Gastrocnemius medialis (tissue), 4 donors: Measurements from ENCODE around the gene SF3A1. TPM values are rescaled to one million over a fixed set of nuclear protein-coding genes. Genes with fewer than 3 reads are reported as not detected.

Experiments
- ATAC-seq, 2 donors: fragments of 150-250 bp; one replicate each; pipeline ENCODE4 v1.9.1; 2016
- DNase-seq, 2 donors: peaks; one replicate each; pipeline ENCODE4 v3.0.0-alpha.2; 2019
- H3K27ac ChIP-seq, 4 donors: fragments of 200-600 bp; sonication (generic); 1 replicate in 1 of 4; 2 replicates in 3 of 4; pipeline ENCODE4 v1.5.1; 2016 to 2018; ENCODE audit warnings: mild to moderate bottlenecking in 2 of 4, moderate library complexity in 1 of 4
- H3K27me3 ChIP-seq, 3 donors: fragments of 200-600 bp; sonication (generic) in 2 of 3; 1 replicate in 1 of 3; 2 replicates in 2 of 3; pipeline versions ENCODE4 v1.5.1 to v1.6.0; 2016 to 2019; ENCODE audit warnings: mild to moderate bottlenecking in 1 of 3, moderate library complexity in 1 of 3
- H3K36me3 ChIP-seq, 2 donors: fragments of 200-600 bp; sonication (generic) in 1 of 2; one replicate each; pipeline ENCODE4 v1.5.1; 2017 to 2018
- H3K4me1 ChIP-seq, 2 donors: fragments of 200-600 bp; sonication (generic) in 1 of 2; one replicate each; pipeline ENCODE4 v1.5.1; 2016 to 2017; ENCODE audit warnings: mild to moderate bottlenecking in 2 of 2
- H3K4me3 ChIP-seq, 4 donors: fragments of 200-600 bp; sonication (generic) in 3 of 4; 1 replicate in 1 of 4; 2 replicates in 3 of 4; pipeline ENCODE4 v1.5.1; 2016 to 2019; ENCODE audit warnings: mild to moderate bottlenecking in 2 of 4
- H3K9me3 ChIP-seq, 3 donors: fragments of 200-600 bp; sonication (generic) in 2 of 3; 1 replicate in 1 of 3; 2 replicates in 2 of 3; pipeline ENCODE4 v1.5.1; 2016 to 2019
- POLR2A ChIP-seq, 2 donors: fragments of 450-650 bp; IDR thresholded peaks; one replicate each; pipeline ENCODE4 v1.6.1; 2017; ENCODE audit warnings: antibody characterized with exemption in 2 of 2, mild to moderate bottlenecking in 2 of 2, moderate library complexity in 2 of 2
- in situ Hi-C, 4 donors: fragments of 200-750 bp; cut with MboI; loops; one replicate each; pipeline versions ENCODE4 v1.15.0 to v1.8.0; 2017; ENCODE audit warnings: low sequenced_read_pairs in 4 of 4
- intact Hi-C: fragments of 100-400 bp; cut with DNase I; formaldehyde crosslinking; loops from one replicate; pipeline ENCODE4 v1.15.1; 2023; ENCODE audit warnings: low total_unique reads
- total RNA-seq, 4 donors: library from RNA; depleted of rRNA; stranded (reverse); fragments of >200 nt; gene quantifications; one replicate each; pipeline versions ENCODE4 v1.1.0 to v1.2.3, GENCODE V29; 2016
- TF ChIP-seq, protein P1 (sequence below), 5 experiments: fragments of 450-650 bp in 3 of 5; fragments of 200-600 bp in 2 of 5; sonication (generic) in 2 of 5; IDR thresholded peaks in 4 of 5; conservative IDR thresholded peaks in 1 of 5; 1 replicate in 4 of 5; 2 replicates in 1 of 5; pipeline ENCODE4 v1.5.1; 2016 to 2019; ENCODE audit warnings: antibody characterized with exemption in 5 of 5, mild to moderate bottlenecking in 3 of 5, moderate library complexity in 3 of 5

Gene SF3A1
- total RNA-seq, 4 donors from 2014 or later, result 36.0 to 145 (median 94.5) TPM

DNA sequence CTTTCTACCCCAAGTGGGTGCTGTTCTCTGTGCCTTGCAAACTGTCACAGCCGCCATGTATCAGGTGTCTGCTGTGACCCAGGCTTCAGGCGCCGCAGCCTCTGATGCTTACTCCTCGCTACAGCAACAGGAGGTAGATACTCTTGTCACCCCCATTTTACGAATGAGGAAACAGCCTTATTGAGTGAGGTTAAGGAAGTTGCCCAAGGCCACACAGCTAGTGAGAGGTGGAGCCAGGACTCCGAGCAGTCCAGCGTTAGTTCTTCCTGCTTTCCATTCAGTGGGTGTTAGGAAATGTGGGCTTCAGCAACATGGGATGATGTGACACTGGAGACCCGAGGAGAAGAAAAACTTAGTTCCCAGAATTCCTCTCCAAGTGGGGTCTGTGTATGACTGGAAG lies 16.2 kb upstream of the SF3A1 start:
- TF ChIP-seq, protein P1, sequence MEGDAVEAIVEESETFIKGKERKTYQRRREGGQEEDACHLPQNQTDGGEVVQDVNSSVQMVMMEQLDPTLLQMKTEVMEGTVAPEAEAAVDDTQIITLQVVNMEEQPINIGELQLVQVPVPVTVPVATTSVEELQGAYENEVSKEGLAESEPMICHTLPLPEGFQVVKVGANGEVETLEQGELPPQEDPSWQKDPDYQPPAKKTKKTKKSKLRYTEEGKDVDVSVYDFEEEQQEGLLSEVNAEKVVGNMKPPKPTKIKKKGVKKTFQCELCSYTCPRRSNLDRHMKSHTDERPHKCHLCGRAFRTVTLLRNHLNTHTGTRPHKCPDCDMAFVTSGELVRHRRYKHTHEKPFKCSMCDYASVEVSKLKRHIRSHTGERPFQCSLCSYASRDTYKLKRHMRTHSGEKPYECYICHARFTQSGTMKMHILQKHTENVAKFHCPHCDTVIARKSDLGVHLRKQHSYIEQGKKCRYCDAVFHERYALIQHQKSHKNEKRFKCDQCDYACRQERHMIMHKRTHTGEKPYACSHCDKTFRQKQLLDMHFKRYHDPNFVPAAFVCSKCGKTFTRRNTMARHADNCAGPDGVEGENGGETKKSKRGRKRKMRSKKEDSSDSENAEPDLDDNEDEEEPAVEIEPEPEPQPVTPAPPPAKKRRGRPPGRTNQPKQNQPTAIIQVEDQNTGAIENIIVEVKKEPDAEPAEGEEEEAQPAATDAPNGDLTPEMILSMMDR (IDR thresholded peaks at IDR 0.05 in 4 of 5, conservative IDR thresholded peaks at IDR 0.05 in 1 of 5), result no peak
- no peak for TF ChIP-seq POLR2A (IDR thresholded peaks at IDR 0.05)
- Histone ChIP-seq H3K27me3 (no peaks in the 10 kb centered on the region), H3K4me1 (no peaks in the 10 kb centered on the region), H3K36me3 (peaks cover 0 to 9% of the 10 kb centered on the region in 2 donors), H3K4me3 (no peak overlapping the region), H3K27ac (no peak overlapping the region), H3K9me3 (no peaks in the 10 kb centered on the region)
- ATAC-seq (no peak), DNase-seq (no peak)
- intact Hi-C loops, result no loop called here
- in situ Hi-C loops, result no loop called here

DNA sequence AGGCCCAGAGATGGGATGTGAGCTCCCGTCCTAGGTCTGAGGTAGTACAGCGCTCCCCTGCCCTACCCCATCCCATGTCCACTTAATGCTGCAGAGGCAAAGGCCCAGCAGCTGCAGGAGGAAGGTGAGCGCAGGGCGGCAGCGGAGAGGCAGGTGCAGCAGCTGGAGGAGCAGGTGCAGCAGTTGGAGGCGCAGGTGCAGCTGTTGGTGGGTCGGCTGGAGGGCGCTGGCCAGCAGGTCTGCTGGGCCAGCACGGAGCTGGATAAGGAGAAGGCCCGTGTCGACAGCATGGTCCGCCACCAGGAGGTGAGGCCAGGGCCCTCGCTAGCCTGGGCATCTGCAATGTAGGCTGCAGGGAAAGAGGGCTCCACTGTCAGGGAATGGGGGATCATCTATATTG lies 15.3 kb upstream of the SF3A1 start:
- ATAC-seq (no peak), DNase-seq (no peak)
- no peaks in the 10 kb centered on the region for H3K4me1 ChIP-seq
- H3K9me3 ChIP-seq, result no peaks in the 10 kb centered on the region
- in situ Hi-C loops (no loop called here), intact Hi-C loops (no loop called here)
- H3K27ac ChIP-seq, result no peak overlapping the region
- no peaks in the 10 kb centered on the region for H3K27me3 ChIP-seq
- TF ChIP-seq POLR2A (IDR thresholded peaks at IDR 0.05), result no peak
- TF ChIP-seq, protein P1 (IDR thresholded peaks at IDR 0.05 in 4 of 5, conservative IDR thresholded peaks at IDR 0.05 in 1 of 5), result no peak
- H3K4me3 ChIP-seq, result no peak overlapping the region
- no peaks in the 10 kb centered on the region for H3K36me3 ChIP-seq

DNA sequence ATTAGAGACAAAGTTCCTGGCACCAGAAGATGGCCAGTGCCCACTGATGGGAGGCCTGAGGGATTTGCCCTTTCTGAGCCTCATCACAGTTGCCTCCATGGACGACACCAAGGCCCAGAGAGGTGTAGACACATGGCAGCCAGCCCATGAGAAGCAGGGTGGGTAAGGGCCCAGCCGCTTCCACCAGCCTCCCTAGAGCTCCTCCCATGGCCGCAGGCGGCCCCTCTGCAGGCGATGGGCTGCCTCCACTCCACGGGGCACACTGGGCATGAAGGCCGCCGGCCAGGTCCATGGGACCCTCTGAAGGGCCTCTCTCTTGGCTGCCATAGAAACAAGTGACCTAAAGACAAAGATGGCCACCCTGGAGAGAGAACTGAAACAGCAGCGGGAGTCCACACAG lies 14.6 kb upstream of the SF3A1 start:
- TF ChIP-seq POLR2A (IDR thresholded peaks at IDR 0.05), result no peak
- Histone ChIP-seq H3K27me3 (no peaks in the 10 kb centered on the region), H3K4me3 (no peak overlapping the region), H3K9me3 (no peaks in the 10 kb centered on the region), H3K4me1 (no peaks in the 10 kb centered on the region), H3K27ac (no peak overlapping the region), H3K36me3 (no peaks in the 10 kb centered on the region)
- intact Hi-C loops (no loop called here), in situ Hi-C loops (no loop called here)
- DNase-seq (no peak), ATAC-seq (no peak)

DNA sequence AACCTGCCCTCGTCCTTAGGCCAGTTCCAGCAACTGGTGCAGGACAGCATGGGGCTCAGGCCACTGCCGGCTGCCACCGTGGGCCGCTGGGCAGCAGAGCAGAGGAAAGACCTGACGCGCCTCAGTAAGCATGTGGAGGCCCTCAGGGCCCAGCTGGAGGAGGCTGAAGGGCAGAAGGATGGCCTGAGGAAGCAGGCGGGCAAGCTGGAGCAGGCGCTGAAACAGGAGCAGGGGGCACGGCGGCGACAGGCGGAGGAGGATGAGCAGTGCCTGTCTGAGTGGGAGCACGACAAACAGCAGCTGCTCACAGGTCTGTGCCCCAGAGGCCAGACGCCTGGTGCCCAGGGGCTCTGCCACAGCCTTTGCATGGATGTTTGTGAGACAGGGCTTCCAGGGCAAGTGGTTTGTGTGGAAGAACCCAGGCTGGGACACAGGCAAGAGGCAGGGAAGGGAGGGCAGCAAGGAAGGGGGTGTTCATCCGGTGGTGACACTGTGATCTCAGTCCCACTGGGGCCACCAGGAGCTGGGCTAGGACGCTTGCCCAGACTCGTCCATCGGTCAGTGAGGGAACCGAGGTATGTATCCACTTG lies 14.0 kb upstream of the SF3A1 start:
- no peak for DNase-seq
- H3K27ac ChIP-seq, result no peak overlapping the region
- no peaks in the 10 kb centered on the region for H3K4me1 ChIP-seq
- no peaks in the 10 kb centered on the region for H3K27me3 ChIP-seq
- H3K9me3 ChIP-seq, result no peaks in the 10 kb centered on the region
- H3K36me3 ChIP-seq, result no peaks in the 10 kb centered on the region
- intact Hi-C loops (no loop called here), in situ Hi-C loops (no loop called here)
- TF ChIP-seq, protein P1 (IDR thresholded peaks at IDR 0.05 in 4 of 5, conservative IDR thresholded peaks at IDR 0.05 in 1 of 5), result no peak
- TF ChIP-seq POLR2A (IDR thresholded peaks at IDR 0.05), result no peak
- H3K4me3 ChIP-seq, result no peak overlapping the region
- ATAC-seq, result no peak

DNA sequence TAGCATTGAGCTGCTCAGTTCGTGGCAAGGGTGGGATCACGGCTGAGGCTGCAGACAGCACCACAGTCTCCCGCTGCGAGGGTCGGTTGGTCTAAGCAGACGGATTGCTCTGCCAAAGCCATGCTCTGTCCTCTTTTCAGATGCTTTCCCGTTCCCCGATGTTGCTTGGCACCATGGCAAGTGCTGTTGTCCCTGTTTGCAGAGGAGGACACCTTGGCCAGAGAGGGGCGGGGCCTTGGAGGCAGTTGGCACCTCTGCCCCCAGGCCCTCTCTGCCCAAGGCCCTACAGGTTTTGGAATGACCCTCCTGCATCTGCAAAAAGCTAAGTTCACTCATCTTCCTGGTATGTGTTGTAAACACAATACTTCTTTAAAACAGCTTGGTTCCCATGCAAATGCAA lies 11.7 kb upstream of the SF3A1 start:
- no peak for DNase-seq
- in situ Hi-C loops (loop anchor here in 1 of 4 donors (10.0 kb wide), 1 partner anchor 74 kb away; no protein-coding TSS in a partner anchor), intact Hi-C loops (no loop called here)
- Histone ChIP-seq H3K27ac (no peak overlapping the region), H3K4me3 (no peak overlapping the region), H3K9me3 (no peaks in the 10 kb centered on the region), H3K4me1 (no peaks in the 10 kb centered on the region), H3K27me3 (no peaks in the 10 kb centered on the region), H3K36me3 (no peaks in the 10 kb centered on the region)
- ATAC-seq, result no peak
- TF ChIP-seq POLR2A (IDR thresholded peaks at IDR 0.05), result no peak
- TF ChIP-seq, protein P1 (IDR thresholded peaks at IDR 0.05 in 4 of 5, conservative IDR thresholded peaks at IDR 0.05 in 1 of 5), result no peak
